NK-92 treated with Interleukin-12 subunit alpha and Interleukin-12 subunit beta, amount 100 ng/mL, for 24 hours (cell line): Measurements from ENCODE around the gene OVAAL.

Experiments
- DNase-seq: peaks from one replicate; lab custom pipeline; 2025; lab: John Stamatoyannopoulos, UW

Gene OVAAL

GRCh38 chr1:180571060-180571831 lies 12.5 kb downstream of the OVAAL start:
- no peak for DNase-seq

GRCh38 chr1:180571832-180572636 lies 13.3 kb downstream of the OVAAL start:
- no peak for DNase-seq

- DNase-seq: no peak
Measured at GRCh38 chr1:180572760-180573159, 14.0 kb downstream of the OVAAL start.

GRCh38 chr1:180574031-180574713 lies 15.4 kb downstream of the OVAAL start:
- DNase-seq: no peak

GRCh38 chr1:180577361-180577760 lies 18.6 kb downstream of the OVAAL start:
- DNase-seq: no peak

DNA sequence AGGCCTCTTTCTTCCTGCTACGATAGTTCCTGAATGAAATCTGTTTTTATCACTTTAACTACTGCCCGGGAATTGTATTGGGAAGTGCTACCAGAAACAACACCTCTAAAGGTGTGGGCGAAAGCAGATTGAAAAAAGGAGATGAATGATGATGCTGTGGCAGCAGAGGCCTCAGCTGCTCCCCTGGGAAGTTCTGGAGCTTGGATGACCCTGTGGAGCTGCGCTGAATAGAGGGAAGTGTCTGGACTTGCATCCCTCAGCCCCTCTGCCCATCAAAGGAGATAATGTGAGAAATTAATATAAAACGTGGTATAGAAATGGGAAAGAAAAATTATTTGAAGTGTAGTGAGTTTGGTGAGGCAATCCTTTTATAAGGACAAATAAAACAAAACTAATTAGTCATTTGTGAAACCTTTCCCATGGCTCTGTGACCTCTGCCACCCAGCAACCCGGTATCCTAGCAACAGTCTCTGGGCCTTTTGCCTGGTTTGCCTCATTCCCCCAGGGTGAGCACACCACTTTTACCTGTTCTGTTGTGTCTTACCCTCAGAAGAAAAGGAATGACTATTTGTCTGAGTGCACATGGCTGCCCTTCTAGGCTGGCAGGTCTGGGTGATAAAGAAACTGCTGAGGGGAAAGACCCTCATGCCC lies 21.3 kb downstream of the OVAAL start:
- DNase-seq: no peak

DNA sequence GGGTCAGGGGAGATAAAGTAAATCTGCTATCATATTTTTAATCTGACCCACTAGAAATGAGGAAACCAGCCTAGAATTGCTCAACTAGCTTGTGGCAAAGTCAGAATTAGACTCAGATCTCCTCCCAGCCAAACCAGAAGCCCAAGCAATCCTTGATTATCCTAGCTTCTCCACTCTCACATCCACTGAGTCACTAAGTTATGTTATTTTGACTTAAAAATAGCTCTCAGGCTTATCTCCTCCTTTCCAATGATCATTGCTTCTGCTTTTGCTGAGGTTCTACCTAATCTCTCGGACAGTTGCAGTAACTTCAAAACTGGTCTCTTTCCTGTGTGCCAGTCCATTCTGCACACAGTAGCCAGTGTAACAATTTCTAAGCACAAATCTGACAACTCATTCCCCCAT lies 22.9 kb downstream of the OVAAL start:
- DNase-seq: no peak

GRCh38 chr1:180584869-180585268 lies 26.1 kb downstream of the OVAAL start:
- DNase-seq: no peak

DNA sequence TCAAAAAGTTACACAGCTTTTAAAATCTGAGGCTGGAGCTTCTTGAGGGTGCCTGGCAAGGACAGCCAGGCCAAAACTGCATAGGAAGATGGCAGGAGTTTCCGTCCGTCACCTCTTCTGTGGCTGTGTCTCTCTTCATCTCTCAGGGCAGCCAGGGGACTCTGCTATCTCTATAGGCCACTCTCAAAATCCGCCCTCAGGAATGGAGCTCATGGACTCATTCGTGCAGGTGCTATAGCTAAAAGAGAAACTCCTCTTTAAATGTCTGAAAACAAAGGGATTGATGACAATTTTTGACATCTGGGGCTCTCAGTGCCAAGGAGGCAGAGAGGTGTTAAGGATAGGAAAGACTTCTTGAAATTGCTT lies 27.2 kb downstream of the OVAAL start:
- DNase-seq: no peak

DNA sequence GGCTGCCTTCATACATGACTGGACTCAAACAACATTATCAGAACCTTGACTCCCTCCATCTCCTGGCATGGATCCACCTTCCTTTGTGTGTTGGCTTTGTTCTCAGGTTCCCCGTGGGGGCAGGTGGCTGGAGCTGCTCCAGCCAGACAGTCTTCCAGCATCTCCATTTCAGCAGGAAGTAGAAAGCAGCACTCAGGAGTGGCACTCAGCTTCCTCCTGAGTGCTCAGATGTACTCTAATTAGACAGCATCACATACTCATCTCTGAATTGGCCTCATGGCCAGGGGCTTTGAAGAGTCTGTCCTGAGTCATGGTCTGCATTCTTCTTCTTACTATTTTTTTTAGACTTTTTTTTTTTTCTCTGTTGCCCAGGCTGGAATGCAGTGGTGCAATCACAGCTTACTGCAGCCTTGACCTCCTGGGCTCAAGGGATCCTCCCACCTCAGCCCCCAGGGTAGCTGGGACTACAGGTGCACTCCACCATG lies 27.9 kb downstream of the OVAAL start:
- no peak for DNase-seq

- DNase-seq: no peak
Measured at GRCh38 chr1:180588121-180588520, 29.4 kb downstream of the OVAAL start.

DNA sequence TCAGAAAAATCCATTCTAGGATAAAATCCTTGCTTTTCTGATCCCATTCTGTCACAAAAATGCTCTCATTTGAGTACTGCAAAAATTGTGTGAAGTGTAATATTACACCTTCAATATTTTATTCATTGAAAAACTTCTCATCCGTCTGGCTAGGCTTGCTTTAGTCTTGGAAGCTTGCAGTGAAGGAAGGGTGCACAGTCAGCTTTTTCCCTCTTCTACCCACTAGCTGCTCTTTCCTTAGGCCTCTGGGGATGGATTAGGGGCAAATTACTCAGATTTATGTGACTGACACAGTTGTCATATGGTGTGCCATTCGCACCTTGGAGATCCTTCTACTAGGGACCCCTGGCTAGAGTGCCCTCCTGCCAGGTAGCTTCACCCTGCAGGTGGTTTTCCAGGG lies 32.1 kb downstream of the OVAAL start:
- no peak for DNase-seq

- no peak for DNase-seq
Measured at GRCh38 chr1:180593382-180593781, 34.6 kb downstream of the OVAAL start.

DNA sequence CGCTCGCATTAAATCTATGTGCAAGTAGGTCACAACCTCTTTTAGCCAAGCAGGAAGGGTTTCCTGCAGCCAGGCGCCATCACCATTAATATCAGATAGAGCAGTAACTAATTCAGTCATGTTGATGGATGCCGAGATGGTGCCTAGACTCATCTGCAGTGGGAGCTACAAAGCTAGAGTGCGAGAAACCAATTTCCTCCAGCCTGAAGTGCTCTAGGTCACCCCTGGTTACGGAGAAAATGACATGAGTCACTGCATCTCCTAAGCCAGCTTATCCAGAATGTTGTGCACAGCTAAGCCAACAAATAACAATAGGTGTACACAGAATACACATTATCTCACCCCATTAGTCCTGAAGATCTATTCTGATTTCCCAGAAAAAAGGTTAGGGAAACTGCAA lies 36.0 kb downstream of the OVAAL start:
- DNase-seq: no peak

GRCh38 chr1:180595966-180596365 lies 37.2 kb downstream of the OVAAL start:
- no peak for DNase-seq

DNA sequence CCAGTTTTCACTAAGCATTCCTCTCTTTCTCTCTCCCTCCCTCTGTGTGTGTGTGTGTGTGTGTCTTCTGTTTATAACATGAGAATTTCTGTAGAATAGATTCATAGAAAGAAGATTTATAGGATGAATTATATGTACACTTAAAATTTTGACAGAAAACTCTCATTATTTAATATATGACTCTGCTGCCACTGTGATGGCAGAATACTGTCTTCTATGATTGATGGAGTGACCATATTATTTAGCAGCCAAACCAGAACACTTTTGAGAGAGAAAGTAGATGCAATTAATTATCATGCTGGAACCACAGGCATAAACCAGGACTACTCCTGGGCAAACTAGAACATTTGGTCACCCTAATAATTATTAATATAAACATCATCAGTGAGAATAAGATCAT lies 38.8 kb downstream of the OVAAL start:
- DNase-seq: no peak

DNA sequence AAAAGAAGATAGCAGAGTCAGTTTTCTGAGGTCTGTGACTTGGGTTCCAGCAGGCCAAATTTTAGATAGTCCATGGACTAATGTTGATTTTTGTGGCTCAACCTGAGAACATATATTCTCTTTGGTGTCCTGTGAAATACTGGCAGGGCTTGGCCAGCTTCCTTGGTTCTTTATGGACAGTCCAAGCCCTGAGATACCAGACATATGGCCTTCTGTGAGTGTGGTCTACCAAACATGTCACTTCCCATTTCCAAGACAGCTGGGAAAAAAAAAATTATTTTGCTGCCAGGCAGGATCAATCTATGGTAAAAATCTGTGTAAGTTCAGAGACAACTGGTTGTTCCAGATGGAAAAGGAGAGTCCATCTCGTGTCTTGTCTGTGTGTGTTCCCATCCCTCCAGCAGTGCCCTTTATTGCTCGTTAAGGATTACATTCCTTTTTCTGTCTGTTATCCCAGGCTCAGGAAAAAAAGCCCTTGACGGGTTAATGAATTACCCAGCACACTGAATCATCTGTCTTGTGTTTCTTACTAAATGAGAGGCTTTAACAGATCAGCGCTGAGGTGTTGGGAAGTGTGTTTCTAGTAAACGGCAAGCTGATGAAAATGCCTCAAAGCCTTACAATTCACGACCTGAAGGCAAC lies 39.7 kb downstream of the OVAAL start:
- DNase-seq: no peak

GRCh38 chr1:180600343-180600742 lies 41.6 kb downstream of the OVAAL start:
- DNase-seq: no peak

DNA sequence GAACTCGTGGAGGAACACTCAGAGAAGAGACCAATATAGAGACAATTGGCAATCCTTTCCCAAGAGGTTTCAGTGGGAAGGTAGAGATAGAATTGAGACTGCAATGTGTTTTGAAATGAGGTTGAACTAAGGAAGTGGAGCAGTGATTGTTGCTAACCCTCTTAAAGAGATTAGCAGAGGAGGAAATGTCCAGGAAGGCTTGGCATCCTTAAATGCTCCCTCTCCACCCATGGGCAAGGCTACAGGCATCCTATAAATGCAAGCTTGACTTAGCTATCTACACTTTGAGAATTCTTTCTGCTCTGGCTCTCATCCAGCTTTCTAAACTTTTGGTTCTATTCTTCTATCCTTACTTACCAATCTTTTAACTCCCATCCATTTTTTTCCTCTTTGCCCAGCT lies 42.7 kb downstream of the OVAAL start:
- no peak for DNase-seq

- no peak for DNase-seq
Measured at GRCh38 chr1:180603223-180603849, 44.6 kb downstream of the OVAAL start.

DNA sequence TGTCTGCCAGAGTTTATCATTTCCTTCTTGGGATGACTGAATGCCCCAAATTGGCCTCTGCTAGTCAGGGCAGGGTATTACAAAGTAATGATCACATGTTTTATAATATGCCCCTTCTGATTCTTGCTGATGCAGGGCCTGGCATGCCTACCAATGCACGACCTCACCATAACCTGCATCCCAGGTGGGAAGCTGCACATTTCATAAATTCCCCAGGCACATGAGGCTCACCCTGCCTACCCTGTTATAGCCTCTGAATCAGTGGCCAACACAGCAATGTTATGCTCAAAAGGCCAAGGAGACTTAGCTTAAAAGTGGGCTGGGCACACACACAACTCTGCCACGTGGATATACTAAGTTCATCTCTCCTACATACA lies 45.1 kb downstream of the OVAAL start:
- no peak for DNase-seq
